Measurements from ENCODE around the gene FBXL7.

Gene FBXL7

DNA sequence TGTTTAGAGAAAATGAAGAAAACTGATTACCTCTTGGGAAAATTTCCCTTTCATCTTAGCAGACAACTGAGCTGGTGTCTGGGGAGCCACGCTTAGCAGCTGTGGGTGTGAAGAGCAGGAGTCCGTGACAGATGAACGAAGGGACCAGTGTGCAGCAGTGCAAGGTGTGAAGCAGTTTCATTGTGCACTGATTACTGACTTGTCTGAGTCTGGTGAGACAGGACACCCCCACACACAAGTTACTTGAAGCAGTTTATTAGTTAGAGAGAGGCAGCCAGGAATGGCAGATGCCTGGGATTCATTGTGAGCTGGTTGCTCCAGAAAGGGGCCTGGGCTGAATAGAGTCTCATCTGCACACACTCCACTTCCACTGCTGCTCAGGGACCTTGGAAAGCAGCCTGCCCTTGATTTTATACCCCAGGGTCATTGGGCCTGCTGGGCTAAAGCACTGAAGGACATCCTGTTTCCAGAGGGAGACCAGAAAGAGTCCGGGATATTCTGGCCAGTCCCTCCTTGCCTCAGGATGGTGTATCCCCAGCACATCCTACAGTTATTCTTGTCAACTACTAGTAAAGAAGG is 47.4 kb downstream of the FBXL7 start:
- DNase-seq = no peak

DNA sequence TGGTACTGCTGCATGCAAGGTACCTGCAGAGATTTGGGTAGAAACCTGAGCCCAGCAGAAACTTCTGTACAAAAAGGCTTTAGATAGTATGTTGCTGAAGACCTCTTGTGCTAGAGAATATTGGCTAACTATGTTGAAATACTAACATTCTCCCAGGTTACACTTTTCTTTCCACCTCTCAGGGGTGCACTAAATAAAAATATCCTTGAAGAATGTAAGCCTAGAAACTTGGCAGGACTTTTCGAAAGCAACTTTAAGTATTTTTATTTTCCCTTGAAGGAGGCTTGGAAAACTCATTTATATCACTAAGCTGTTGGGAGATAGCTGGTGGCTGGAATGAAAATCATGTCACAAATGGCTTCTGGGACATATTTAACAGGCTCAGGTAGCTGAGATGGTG is 50.0 kb downstream of the FBXL7 start:
- DNase-seq = no peak

DNA sequence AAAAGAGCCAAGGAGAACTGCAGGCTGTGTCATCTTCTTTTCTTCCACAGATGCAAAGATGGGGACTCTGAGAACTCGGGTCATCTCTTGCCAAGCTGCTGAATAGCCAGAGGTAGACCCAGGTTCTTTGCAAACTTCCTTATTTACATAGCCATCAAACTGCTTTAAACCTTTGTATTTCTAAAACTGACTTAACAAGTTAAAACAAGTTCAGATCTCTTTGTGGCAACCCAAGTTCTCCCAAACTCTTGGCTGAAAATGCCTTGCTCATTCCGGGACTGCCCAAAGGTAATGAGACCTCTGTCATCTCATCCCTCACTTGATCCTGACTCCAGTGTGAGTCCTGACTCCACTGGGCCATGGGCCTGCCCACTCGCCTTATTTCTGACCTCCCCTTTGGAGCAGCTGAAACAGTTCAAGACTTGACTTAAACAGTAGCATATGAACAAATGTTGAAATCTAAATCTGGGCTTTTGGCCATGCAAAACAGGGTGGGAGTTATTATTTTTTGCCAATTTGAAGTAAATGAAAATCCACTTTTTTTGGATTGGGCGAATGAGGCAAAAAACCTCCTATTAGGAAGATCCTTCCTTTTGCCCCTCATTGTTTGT is 50.6 kb downstream of the FBXL7 start:
- no peak for DNase-seq

DNA sequence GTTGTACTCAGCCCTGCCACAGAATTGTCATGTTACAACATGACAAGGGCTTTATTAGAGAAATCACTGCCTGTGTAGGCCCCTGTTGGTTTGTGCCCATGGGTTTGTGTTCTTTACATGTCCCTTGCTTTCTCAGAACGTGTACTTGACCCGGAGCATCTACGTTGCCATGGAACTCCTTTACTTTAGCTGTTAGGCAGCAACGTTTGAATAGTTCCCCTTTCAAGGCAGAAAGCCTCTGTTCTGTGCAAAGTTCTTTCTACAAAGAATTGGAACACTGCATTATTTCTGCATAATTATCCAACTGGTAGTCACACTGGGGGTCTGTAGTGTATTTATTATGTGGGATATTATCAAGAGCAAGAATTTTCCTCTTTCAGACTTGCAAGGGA is 51.1 kb downstream of the FBXL7 start:
- DNase-seq = no peak

DNA sequence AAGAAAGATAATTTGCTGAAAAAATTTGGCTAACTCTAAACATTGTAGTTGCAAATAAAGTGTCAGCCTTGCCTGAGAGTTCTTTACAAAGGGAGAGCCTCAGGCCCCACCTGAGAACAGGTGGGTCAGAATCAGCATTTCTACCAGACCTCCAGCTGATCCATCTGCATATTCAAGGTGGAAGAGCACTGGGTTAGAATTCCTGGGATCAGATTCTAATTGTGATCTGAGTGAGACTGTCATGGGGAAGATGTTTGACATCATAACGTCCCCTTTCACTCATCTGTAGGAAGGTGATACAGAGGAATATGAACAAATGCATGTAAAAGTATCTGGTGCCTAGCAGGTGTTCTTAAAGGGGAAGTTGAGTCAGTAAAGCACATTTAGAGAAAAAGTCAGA is 54.6 kb downstream of the FBXL7 start:
- no peak for DNase-seq

DNA sequence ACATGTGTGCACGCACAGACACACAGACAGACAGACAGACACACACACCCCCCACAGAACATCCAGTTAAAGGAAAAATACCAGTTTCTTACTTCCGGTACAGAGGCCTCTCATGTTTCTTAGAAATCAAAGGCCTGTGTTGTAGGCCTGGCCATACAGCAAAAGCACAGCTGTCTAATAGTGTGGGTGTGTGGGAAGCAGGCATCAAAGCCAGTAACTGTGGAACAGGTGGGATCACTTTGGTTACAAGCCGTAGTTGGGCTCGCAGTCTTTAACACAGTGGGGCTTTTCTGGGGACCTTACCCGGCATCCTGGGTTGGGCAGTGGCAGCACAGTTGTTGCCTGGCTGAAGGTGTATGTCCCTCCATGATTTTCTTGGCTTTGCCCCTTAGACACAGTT is 55.2 kb downstream of the FBXL7 start:
- DNase-seq = no peak

DNA sequence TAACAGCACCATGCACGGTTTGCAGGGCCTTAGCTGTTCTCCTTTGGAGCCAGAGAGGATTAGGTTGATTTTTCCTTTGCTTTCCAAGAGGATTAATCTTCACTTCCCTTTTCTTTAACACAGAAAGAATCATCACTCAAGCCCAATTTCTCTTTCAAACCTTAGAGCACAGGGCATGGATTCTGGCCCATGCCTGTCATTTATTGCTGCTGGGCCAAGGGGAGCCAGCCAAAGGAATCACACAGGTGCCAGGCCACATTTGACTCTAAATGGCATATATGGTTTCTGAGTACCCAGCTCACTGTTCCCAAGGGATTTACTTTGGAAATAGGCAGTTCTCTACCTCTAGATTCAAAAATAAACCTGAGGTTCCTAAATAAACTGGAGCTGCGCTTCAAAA is 58.3 kb downstream of the FBXL7 start:
- DNase-seq = no peak

DNA sequence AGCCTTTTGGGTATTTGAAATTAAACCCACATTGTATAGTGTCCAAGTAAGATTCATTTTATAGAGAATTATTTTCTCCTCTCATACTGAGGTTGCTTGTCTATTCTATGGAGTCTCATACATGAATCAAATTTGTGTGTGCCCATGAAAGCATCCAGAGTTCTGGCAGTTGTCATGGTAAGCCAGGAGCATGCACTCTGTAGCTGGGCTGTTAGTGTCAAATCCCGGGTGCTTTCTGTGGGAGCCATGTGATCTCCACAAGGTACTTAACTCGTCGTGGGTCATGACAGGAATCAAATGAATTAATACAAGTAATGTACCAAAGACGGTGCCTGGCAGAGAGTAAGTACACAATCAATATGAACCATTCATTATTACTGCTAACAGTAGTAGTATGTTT is 58.7 kb downstream of the FBXL7 start:
- no peak for DNase-seq

DNA sequence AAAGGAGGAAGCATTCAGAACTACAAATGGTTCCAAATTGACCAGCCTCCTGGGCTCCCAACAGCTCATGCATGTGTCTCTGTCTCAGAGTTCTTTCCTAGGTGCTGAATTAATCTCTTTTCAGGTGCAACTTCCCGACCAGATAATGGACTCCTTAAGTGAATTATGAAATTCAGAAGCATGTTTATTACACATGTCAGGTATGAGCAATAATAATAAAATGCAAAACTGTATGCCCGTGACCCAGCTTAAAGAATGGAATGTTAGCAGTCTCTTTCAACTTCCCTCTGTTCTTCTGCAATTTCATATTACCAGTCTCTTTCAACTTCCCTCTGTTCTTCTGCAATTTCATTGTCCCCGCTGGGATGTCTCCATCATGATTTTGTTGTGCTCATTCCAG is 60.4 kb downstream of the FBXL7 start:
- no peak for DNase-seq

DNA sequence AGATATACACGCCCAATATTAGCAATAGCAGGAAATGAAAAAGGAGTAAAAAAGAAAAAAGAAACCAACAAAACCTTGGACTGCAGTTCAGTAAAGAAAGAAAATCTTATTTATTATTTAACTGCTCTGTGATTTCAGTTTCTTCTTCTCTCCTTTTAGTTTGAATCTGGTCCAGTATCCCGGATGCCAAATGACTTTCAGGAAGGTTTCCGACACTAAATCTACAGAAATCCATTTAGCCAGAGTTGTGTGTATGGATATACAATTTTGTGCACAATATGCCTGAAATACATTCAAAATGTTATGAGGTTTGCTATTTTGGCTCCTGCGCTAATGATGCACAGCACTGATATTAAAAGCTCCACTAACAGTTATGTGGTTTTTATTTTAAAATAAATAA is 64.5 kb downstream of the FBXL7 start:
- no peak for DNase-seq

DNA sequence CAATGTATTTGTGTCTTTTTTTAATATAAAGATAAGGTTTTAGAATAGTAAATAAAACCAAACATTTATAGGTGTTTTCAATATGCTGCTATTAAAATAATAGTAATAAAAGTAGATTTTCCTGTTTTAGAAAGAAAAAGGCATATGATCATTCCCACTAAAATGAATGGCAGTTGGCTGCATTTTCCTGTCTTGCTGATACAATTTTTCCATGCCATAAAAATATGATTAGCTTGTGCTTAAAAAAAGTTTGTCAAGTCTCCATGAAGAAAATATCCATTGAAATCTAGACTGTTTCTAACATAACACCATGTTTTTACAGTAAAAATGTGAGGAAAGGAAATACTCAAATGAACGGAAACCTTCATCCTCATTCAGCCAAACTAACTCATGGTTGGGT is 65.0 kb downstream of the FBXL7 start:
- DNase-seq = no peak

DNA sequence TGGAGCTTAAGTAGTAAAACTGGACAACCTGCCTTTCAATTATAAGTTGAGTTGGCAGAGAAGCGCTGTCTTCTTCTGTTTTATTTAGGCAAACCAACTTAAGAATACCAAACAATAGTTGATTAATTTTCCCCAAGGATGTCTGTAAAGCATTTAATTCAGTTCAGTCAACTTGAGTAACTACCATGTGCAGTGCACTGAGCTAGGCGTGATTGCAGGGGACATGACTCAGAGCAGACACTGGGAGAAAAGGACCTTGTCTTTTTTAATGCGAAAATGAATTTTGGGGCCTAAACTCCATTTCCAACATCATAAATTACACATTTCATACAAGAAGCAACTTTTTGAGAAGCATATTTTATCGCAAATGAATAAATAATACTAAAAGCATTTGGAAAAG is 66.3 kb downstream of the FBXL7 start:
- DNase-seq = no peak

DNA sequence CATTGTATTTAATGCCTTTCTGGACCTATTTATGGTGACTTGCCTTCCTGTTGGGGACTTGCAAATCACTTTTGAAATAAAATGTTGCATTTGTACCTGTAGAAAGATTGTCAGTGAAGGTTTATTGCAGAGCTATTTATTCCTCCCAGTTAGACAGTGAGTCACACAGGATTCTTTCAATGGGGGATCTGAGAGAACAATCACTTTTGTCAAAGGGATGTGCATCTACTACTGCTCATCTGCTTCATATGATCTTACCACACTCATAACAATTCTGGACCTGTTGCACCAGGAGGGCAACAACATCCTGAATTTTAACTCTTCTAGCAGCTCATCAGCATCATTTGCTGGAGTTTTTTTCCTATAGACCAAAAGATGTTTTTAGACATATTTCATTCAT is 66.8 kb downstream of the FBXL7 start:
- DNase-seq = no peak

DNA sequence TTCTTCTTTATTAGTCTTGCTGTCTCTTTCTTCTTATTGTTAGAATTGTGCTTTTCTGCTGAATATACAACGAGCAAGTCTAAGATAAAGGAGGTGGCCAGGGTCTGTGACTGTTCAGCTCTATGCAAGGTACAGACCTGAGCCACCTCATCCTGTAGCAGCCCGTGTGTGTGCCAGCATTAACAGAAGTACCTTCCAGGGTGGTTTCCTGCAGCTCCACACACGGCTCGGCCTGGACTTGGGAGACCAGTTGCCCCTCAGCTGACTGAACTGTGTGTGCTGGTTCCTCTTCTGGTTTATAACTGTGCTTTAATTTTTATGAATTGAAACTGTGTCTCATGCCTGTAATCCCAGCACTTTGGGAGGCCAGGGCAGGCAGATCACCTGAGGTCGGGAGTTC is 70.5 kb downstream of the FBXL7 start:
- DNase-seq = no peak

DNA sequence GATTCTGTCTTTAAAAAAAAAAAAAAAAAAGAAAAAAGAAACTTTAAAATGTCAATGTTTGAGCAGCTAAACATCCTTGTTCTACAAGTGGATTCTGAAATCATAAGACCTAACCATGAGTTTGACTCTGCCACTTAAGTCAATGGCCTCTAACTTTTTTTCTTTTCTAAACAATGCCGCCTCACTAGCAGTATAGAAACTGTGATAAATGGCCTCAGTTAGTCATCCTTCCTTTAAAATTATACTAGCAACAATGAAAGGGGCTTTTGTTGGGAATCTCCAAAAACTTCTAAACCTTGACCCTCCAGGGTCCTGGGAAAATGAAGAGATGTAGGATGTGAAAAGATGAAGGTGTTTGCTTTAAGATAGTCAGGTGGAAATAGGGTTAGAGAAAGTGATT is 71.1 kb downstream of the FBXL7 start:
- DNase-seq = no peak

DNA sequence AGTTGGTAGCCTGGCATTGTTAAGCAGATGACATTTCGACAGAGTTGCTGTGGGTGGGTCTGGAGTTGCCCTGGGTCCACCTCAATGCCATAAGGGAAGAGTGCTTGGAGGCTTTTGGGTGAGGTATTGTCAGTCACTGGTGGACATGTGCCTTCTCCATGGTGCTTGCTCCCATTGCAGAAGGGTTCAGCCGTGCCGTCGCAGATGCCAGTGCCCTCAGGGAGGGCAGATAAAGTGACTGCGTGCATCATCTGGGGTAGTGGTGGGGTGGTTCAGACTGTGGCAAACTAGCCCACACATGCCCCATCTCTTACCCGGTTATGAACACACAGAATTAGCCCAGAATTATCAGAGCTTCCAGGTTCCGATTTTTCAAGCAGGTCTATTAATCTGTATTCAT is 71.6 kb downstream of the FBXL7 start:
- DNase-seq = no peak

DNA sequence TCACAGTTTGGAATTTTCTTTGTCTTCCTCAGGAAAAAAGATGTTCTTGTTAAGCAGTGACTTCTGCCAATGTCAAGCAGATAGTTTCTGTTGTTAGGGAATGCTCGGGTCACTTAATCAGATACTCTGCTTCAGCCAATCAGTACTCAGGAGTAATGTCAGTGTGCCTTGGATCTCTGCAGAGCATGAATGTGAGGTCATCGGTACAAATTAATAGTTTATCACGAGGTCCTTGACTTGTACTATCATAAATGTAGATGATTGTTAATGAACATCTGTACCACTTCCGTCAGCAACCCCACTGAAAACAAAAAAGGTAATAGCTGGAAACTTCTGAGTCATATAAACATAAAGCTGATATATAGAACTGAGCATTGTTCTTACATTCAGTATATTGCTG is 73.6 kb downstream of the FBXL7 start:
- DNase-seq = no peak

DNA sequence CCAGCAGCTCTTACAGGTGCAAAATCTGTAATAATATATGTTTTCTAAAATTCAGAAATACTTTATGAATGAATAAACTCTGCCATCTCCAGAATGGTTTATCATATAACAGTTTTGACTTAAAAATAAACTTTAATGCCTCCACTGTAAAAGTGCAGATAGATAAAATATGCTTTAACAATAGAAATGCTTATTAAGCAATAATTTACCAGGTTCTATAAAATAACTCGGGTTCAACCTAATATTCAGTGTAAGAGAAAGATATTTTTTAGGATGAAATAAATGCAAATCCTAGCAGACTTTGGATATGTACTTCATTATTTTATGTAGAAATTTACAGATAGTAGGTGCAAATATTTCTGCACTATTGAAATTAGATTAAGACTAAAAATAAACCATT is 74.1 kb downstream of the FBXL7 start:
- DNase-seq = no peak

DNA sequence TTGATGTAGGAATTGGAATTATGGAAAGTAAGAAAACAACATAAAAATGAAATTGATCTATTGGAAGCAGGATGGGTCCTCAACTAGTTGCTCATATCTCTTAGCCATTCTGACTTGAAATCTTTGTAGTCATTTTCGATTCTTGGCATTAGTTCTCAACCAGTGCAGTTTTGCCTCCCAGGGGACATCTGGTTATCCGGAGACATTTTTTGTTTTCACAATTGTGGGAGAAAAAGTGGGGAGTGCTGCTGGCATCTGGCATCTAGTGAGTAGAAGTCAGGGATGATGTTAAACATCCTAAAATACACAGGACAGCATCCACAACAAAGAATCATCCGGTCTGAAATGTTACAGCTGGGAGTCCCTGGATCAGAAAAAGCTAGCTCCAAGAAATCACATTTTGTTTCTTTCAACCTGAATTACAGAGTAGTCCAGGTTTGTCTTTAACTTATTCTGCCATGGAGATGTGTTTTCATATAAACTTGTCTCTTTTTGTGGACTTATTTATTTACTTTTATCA is 74.9 kb downstream of the FBXL7 start:
- no peak for DNase-seq

DNA sequence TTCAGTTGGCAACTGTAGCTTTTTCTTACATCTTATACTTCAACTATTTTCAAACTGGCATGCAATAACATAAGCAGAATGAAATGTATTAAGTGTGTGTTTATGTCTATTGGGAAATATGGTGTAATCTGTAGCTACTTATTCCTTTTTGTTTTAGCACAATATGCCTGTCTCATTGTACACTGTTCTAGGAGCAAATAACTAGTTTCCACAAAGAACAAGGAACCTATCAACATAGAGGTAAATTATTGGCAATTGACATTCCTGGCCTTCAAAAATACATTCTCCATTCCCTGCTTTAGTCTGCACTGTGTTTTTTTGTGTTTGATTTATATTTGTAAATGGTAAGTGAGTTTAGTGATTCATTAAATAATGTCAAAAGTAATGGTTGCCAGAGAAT is 75.7 kb downstream of the FBXL7 start:
- DNase-seq = no peak

DNA sequence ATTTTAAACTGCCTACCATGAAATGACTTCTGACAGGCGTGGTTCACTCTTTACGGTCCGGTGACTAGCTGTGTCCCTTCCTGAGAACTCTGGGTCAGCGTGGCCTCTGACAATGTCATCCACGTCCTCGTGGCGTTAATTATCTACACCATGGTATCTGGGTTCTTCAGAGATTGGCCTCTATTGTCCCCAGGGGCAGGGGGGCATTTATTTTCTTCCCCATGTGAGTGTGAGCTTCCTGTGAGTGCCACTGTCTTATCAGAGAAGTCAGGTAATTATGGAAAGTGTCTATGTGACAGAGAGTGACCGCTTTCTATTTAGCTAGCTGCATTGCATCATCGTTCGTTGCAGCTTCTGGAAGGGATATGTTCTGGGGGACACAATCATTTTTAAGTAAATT is 77.2 kb downstream of the FBXL7 start:
- DNase-seq = no peak

DNA sequence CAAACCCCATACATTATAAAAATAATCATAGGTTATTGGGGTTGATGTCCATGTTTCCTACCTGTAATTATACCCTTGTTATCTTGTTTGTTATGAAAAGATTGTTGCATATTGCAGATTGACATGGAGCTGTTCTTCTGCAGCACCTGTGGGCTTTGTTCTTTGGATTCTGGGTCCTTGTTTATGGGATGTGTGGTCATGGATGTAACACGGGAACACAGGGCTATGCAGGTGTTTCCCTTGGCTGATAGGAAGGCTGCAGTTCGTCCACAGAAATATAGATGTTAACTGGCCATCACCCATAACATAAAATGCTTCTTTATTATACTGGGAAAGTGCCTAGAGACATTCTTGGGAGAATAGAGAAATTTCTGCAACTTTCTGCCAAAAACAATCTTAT is 77.9 kb downstream of the FBXL7 start:
- DNase-seq = no peak

DNA sequence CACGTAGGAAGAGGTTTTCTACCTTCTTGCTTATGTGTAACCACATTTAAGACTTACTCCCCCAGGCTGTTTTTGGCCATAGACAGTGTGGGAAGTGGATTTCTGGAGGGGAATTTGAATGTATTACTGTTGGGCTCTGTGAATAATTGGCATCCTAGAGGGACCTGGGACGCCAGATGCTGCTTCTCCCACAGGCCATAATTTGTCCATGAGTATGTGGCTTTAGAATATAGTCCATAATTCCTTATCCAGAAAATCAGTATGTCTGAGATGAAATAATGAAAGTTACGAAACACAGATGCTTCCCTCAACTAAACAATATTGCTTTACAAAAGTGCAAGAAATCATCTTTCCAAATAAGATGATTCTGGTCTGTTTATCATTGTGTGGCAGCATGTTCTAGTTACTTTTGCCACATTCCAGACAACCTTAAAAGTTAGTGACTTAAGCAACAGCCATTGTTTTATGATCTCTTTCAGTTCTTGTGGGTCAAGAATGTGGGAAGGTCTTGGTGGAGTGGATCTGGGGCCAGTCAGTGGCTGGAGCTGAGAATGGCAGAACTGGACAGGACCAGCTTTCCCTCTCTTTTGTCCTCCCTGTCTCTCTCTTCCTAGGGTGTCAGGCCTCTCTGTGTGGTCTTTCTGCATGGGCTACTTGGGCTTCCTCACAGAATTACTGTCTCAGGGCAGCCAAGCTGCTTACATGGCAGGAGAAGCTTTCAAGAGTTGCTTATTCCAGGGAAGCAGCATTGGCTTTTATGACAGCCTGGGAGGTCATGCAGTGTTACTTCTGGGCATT is 79.4 kb downstream of the FBXL7 start:
- no peak for DNase-seq

DNA sequence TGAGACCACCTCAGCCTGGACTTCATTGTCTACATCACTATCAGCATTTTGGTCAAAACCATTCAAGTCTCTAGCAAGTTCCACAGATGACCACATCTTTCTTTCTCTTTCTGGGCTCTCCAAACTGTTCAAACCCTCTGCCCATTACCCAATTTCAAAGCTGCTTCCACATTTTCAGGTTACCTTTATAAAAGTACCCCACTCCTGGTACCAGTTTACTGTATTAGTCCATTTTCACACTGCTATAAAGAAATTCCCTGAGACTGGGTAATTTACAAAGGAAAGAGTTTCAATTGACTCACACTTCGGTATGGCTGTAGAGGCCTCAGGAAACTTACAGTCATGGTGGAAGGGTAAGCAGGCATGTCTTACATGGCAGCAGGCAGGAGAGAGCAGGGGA is 84.5 kb downstream of the FBXL7 start:
- no peak for DNase-seq

DNA sequence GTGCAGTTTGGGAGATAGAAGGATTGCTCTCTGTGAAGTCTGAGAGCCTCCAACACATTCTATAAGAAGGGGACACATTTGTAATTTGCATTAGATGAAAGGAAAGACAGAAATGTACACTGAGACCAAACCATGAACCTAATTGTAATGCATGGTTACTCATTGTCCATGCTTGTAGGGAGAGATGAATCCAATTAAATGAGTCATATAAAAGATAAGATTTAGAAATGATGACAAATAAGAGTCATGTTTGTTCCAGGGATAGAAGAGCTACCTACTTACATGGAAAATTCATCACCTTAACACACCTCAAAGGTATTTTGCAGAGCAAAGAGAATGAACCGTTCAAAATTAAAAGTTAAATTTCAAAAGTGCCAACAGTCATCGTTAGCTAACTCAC is 85.1 kb downstream of the FBXL7 start:
- no peak for DNase-seq
